Measurements from ENCODE around the gene FCER2. TPM values are rescaled to one million over a fixed set of nuclear protein-coding genes. Genes with fewer than 3 reads are reported as not detected.
"Not testable (repeated sequence)": the region's sequence is repeated elsewhere in the genome, so short reads cannot be mapped to it uniquely, and the experiment has no call there.

Gene FCER2
- total RNA-seq, 1 donor from 2014 or later: not detected

- no peak for DNase-seq
These were observed 56.1 kb downstream of the FCER2 start for GRCh38 chr19:7645656-7646425.

GRCh38 chr19:7645163-7645562 is 56.8 kb downstream of the FCER2 start:
- no peak for DNase-seq

- DNase-seq: no peak
These were observed 57.4 kb downstream of the FCER2 start for GRCh38 chr19:7644550-7644877.

GRCh38 chr19:7643629-7644549 is 58.0 kb downstream of the FCER2 start:
- not testable (repeated sequence) for DNase-seq

GRCh38 chr19:7643031-7643415 is 58.9 kb downstream of the FCER2 start:
- DNase-seq: no peak

- no peak for DNase-seq
These were observed 59.5 kb downstream of the FCER2 start for GRCh38 chr19:7642295-7643030.

- DNase-seq: no peak
These were observed 60.3 kb downstream of the FCER2 start for GRCh38 chr19:7641290-7642276.

GRCh38 chr19:7640803-7641202 is 61.1 kb downstream of the FCER2 start:
- no peak for DNase-seq

- no peak for DNase-seq
These were observed 62.0 kb downstream of the FCER2 start for GRCh38 chr19:7639863-7640348.

- DNase-seq: no peak
These were observed 63.0 kb downstream of the FCER2 start for GRCh38 chr19:7638802-7639465.

Other genes starting within 250 kb of the FCER2 start
- gene PEX11G, start 213.1 kb downstream of the FCER2 start, total RNA-seq: 0.94 TPM
- 9.0 TPM for gene ZNF358, start 186.0 kb downstream of the FCER2 start, total RNA-seq
- gene MCOLN1, start 179.5 kb downstream of the FCER2 start, total RNA-seq: 9.8 TPM
- 49.0 TPM for gene PNPLA6, start 166.4 kb downstream of the FCER2 start, total RNA-seq
- gene CAMSAP3, start 106.3 kb downstream of the FCER2 start, total RNA-seq: 17.0 TPM
- 18.4 TPM for gene XAB2, start 72.6 kb downstream of the FCER2 start, total RNA-seq
- gene PET100, start 72.3 kb downstream of the FCER2 start, total RNA-seq: 14.7 TPM
- gene PCP2, start 68.4 kb downstream of the FCER2 start, total RNA-seq: not detected
- 3.0 TPM for gene STXBP2, start 65.0 kb downstream of the FCER2 start, total RNA-seq
- gene RETN, start 33.1 kb downstream of the FCER2 start, total RNA-seq: 0.94 TPM
- gene MCEMP1, start 25.0 kb downstream of the FCER2 start, total RNA-seq: 0.78 TPM
- 16.7 TPM for gene TRAPPC5, start 21.3 kb downstream of the FCER2 start, total RNA-seq
- gene CLEC4G, start 30.0 kb upstream of the FCER2 start, total RNA-seq: 0.31 TPM
- 0.47 TPM for gene CD209, start 45.4 kb upstream of the FCER2 start, total RNA-seq
- not detected for gene CLEC4M, start 61.1 kb upstream of the FCER2 start, total RNA-seq
- gene EVI5L, start 128.1 kb upstream of the FCER2 start, total RNA-seq: 44.5 TPM
- 4.1 TPM for gene PRR36, start 172.3 kb upstream of the FCER2 start, total RNA-seq
- not detected for gene LRRC8E, start 186.4 kb upstream of the FCER2 start, total RNA-seq
- gene MAP2K7, start 201.7 kb upstream of the FCER2 start, total RNA-seq: 6.7 TPM
- not detected for gene TGFBR3L, start 212.7 kb upstream of the FCER2 start, total RNA-seq
- gene SNAPC2, start 218.2 kb upstream of the FCER2 start, total RNA-seq: 6.2 TPM
- 15.4 TPM for gene CTXN1, start 224.0 kb upstream of the FCER2 start, total RNA-seq
- 20.9 TPM for gene TIMM44, start 241.5 kb upstream of the FCER2 start, total RNA-seq